Peyer's patch (tissue), 4 donors: ENCODE results near the gene NXNL1.

ENCODE experiments used
- POLR2A ChIP-seq, 2 donors: fragments of 450-650 bp; IDR thresholded peaks; one replicate each; pipeline ENCODE4 v1.5.1; 2017; ENCODE audit warnings: antibody characterized with exemption in 2 of 2, mild to moderate bottlenecking in 2 of 2, moderate library complexity in 2 of 2
- TF ChIP-seq, protein P1 (sequence below), 6 experiments: fragments of 450-650 bp in 4 of 6; fragments of 200-600 bp in 2 of 6; sonication (generic) in 1 of 6; IDR thresholded peaks; one replicate each; pipeline ENCODE4 v1.5.1; 2017 to 2019; ENCODE audit warnings: antibody characterized with exemption in 6 of 6, mild to moderate bottlenecking in 3 of 6, moderate library complexity in 1 of 6

DNA sequence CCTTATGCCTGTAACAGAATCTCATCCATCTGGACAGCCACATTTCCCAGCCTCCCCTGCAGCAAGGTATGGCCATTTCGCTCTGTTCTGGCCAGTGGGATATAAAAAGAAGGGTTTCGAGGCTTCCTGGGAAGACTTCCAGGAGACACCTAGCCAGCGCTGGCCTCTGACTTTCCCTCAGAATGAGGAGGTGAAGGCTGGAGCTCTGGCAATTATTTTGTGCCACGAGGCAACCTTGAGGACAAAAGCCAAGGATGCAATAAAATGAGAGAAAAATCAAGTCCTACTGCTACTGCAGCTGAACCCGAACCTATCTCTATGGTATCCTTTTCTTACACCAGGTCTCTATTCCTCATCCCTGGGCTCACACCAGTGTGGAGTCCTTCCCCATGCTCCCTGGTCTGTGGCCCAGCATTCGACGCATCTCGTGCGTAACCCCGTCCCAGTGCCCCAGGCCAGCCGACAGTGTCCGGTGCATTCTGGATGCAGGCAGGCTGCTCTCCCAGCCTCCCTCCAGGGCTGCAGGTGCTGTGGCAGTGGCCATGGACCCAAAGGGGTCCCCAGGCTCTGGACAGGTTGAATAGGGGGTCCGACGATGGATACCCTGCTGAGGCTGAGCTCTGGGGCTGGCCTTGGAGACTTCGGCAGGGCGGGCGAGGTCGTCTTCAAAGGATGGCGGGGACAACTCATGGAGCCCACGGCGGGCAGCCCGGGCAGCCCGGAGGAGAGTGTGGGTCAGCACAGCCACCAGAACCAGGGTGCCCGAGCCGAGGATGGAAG, 24.4 kb downstream of the NXNL1 start:
- TF ChIP-seq POLR2A (IDR thresholded peaks at IDR 0.05): no peak
- TF ChIP-seq, protein P1, sequence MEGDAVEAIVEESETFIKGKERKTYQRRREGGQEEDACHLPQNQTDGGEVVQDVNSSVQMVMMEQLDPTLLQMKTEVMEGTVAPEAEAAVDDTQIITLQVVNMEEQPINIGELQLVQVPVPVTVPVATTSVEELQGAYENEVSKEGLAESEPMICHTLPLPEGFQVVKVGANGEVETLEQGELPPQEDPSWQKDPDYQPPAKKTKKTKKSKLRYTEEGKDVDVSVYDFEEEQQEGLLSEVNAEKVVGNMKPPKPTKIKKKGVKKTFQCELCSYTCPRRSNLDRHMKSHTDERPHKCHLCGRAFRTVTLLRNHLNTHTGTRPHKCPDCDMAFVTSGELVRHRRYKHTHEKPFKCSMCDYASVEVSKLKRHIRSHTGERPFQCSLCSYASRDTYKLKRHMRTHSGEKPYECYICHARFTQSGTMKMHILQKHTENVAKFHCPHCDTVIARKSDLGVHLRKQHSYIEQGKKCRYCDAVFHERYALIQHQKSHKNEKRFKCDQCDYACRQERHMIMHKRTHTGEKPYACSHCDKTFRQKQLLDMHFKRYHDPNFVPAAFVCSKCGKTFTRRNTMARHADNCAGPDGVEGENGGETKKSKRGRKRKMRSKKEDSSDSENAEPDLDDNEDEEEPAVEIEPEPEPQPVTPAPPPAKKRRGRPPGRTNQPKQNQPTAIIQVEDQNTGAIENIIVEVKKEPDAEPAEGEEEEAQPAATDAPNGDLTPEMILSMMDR (IDR thresholded peaks at IDR 0.05): no peak
